Psoas muscle (tissue), 8 donors: ENCODE measurements around the gene SBF2. TPM values are rescaled to one million over a fixed set of nuclear protein-coding genes. Genes with fewer than 3 reads are reported as not detected.

Experiments used
- ATAC-seq, 4 donors: fragments of 200-7000 bp; cut with Tn5 transposase; one replicate each; pipeline ENCODE4 v1.9.1; 2020; ENCODE audit warnings: moderate library complexity in 3 of 4, mild to moderate bottlenecking in 2 of 4
- DNase-seq, 2 donors: peaks; one replicate each; pipeline ENCODE4 v3.0.0-alpha.2; 2020
- H3K27ac ChIP-seq: fragments of 200-600 bp; one replicate; pipeline ENCODE4 v1.8.0; 2022
- H3K27me3 ChIP-seq, 3 donors: fragments of 200-600 bp in 1 of 3; one replicate each; pipeline versions ENCODE4 v1.6.1 to v1.8.0; 2013 to 2022; ENCODE audit warnings: low read length in 2 of 3, mild to moderate bottlenecking in 2 of 3, moderate library complexity in 1 of 3; ENCODE audit not compliant: insufficient read depth in 3 of 3
- H3K36me3 ChIP-seq, 2 donors: fragments of 200-600 bp in 1 of 2; one replicate each; pipeline versions ENCODE4 v1.6.1 to v1.8.0; 2013 to 2022; ENCODE audit warnings: low read depth in 1 of 2, mild to moderate bottlenecking in 1 of 2, moderate library complexity in 1 of 2; ENCODE audit not compliant: insufficient read depth in 1 of 2
- H3K4me1 ChIP-seq: fragments of 200-600 bp; one replicate; pipeline ENCODE4 v1.8.0; 2022
- H3K4me3 ChIP-seq: fragments of 200-600 bp; one replicate; pipeline ENCODE4 v1.8.0; 2022; ENCODE audit warnings: mild to moderate bottlenecking
- H3K9me3 ChIP-seq: fragments of 200-600 bp; one replicate; pipeline ENCODE4 v1.8.0; 2022
- CTCF ChIP-seq: fragments of 200-600 bp; IDR thresholded peaks from one replicate; pipeline ENCODE4 v1.8.0; 2022; ENCODE audit warnings: antibody characterized with exemption
- WGBS, 3 donors: extraction: QIAGEN DNeasy Blood & Tissue Kit; methylation state at CpG; one replicate each; pipeline versions ENCODE4 v1.1.6 to v1.1.7; 2013; 5-methylcytosine and 5-hydroxymethylcytosine counted together
- intact Hi-C, 2 donors: fragments of 100-400 bp; cut with DNase I; formaldehyde crosslinking; loops; one replicate each; pipeline versions ENCODE4 v1.11.0 to v1.14.2; 2022
- polyA plus RNA-seq, 3 donors: library from polyadenylated mRNA; stranded (reverse); fragments of 200-250 nt; gene quantifications; one replicate each; pipeline ENCODE4 v1.2.3, GENCODE V29; 2013
- total RNA-seq, 4 donors: library from RNA; stranded (reverse); fragmentation: NEBNext Ultra II Directional in 2 of 4; extraction: Animal tissue kit (Norgen Biotek cat#: 25700) in 2 of 4; gene quantifications; one replicate each; pipeline versions ENCODE4 v1.2.1 to v1.2.4, GENCODE V29; 2021 to 2023
- donor health status: healthy with polysubstance abuse.
- donor health status: DM: no; HTN: no; CAD: no; lungs with moderate emphysema.
- donor health status: Bipolar disorder and iron deficiency.
- donor health status: healthy.
- donor health status: DM: yes; HTN: yes; CAD: no.
- donor health status: DM: no; HTN: no; CAD: no.
- donor health status: DM: no; HTN: no; CAD: no.
- donor health status: DM: yes; HTN: yes; CAD: no.

SBF2 gene
- total and polyA plus RNA-seq, 7 donors: 3.3 to 12.6 (median 10.6) TPM

GRCh38 chr11:9850224-9850895 lies 443.7 kb downstream of the SBF2 start:
- Histone ChIP-seq H3K27me3 (no peaks in the 10 kb centered on the region), H3K4me3 (no peak overlapping the region), H3K4me1 (no peaks in the 10 kb centered on the region), H3K9me3 (no peaks in the 10 kb centered on the region), H3K27ac (no peak overlapping the region), H3K36me3 (peaks cover 11 to 72% of the 10 kb centered on the region in 2 donors)
- WGBS, 3 donors: 94 to 100% (median 100%) methylated on average over 1 of the region's 1 CpG
- intact Hi-C loops: no loop called here
- TF ChIP-seq CTCF: no peak
- DNase-seq (no peak), ATAC-seq (no peak)

- 95 to 100% (median 97%) methylated on average over 1 of the region's 1 CpG for WGBS, 3 donors
- no peak for TF ChIP-seq CTCF
- no peaks in the 10 kb centered on the region for H3K9me3 ChIP-seq
- H3K4me1 ChIP-seq: no peaks in the 10 kb centered on the region
- ATAC-seq: no peak
- H3K27me3 ChIP-seq: no peaks in the 10 kb centered on the region
- peaks cover 7 to 72% of the 10 kb centered on the region in 2 donors for H3K36me3 ChIP-seq
- intact Hi-C loops: no loop called here
- no peak for DNase-seq
- no peak overlapping the region for H3K27ac ChIP-seq
- no peak overlapping the region for H3K4me3 ChIP-seq
Measured at GRCh38 chr11:9849389-9849788, 444.6 kb downstream of the SBF2 start.

- DNase-seq (no peak), ATAC-seq (no peak)
- Histone ChIP-seq H3K36me3 (peaks cover 7 to 72% of the 10 kb centered on the region in 2 donors), H3K27ac (no peak overlapping the region), H3K4me3 (no peak overlapping the region), H3K9me3 (no peaks in the 10 kb centered on the region), H3K27me3 (no peaks in the 10 kb centered on the region), H3K4me1 (no peaks in the 10 kb centered on the region)
- intact Hi-C loops: no loop called here
- WGBS, 3 donors: 55 to 80% (median 59%) methylated on average over 3 of the region's 3 CpGs
- TF ChIP-seq CTCF: no peak
Measured at GRCh38 chr11:9847636-9848035, 446.4 kb downstream of the SBF2 start.

- no peak for DNase-seq
- intact Hi-C loops: no loop called here
- ATAC-seq: no peak
- peaks cover 7 to 83% of the 10 kb centered on the region in 2 donors for H3K36me3 ChIP-seq
- H3K4me1 ChIP-seq: no peaks in the 10 kb centered on the region
- H3K27me3 ChIP-seq: no peaks in the 10 kb centered on the region
- H3K27ac ChIP-seq: no peak overlapping the region
- WGBS, 3 donors: 69 to 82% (median 77%) methylated on average over 2 of the region's 2 CpGs
- no peak overlapping the region for H3K4me3 ChIP-seq
- no peak for TF ChIP-seq CTCF
- H3K9me3 ChIP-seq: no peaks in the 10 kb centered on the region
Measured at GRCh38 chr11:9842923-9843322, 451.1 kb downstream of the SBF2 start.
